OCI-LY3 (cell line): Measurements from ENCODE around the gene RAD18.
A peak's percentile ranks its signal among the peaks of the same experiment; 100 is the strongest.

ENCODE experiments used
- H2AFZ ChIP-seq: fragments of 200-600, 300-600 bp; shearing (Covaris generic); 2 replicates; pipeline ENCODE4 v1.6.0; 2014; ENCODE audit warnings: antibody characterized with exemption, low read depth, low read length
- H3K27ac ChIP-seq: fragments of 200-600, 300-600 bp; sonication (generic); 2 replicates; pipeline ENCODE4 v1.5.1; 2014; ENCODE audit warnings: mild to moderate bottlenecking, low read length, moderate library complexity, mixed read lengths
- H3K27me3 ChIP-seq: fragments of 200-600, 300-600 bp; sonication (generic); 2 replicates; pipeline ENCODE4 v1.6.1; 2014; ENCODE audit warnings: low read depth, low read length, mixed read lengths
- H3K36me3 ChIP-seq: fragments of 200-600, 300-600 bp; sonication (generic); replicated peaks from 2 replicates; pipeline ENCODE3; 2014; ENCODE audit warnings: low read depth, low read length, mixed read lengths
- H3K4me1 ChIP-seq: fragments of 300-600, 200-600 bp; sonication (generic); 2 replicates; pipeline ENCODE4 v1.6.1; 2014; ENCODE audit warnings: low read length, mixed read lengths
- H3K4me2 ChIP-seq: fragments of 200-600, 300-600 bp; sonication (generic); 2 replicates; pipeline ENCODE4 v1.6.1; 2014; ENCODE audit warnings: low read length, mixed read lengths
- H3K4me3 ChIP-seq: fragments of 300-600, 200-600 bp; sonication (generic); 2 replicates; pipeline ENCODE4 v1.5.1; 2014; ENCODE audit warnings: antibody characterized with exemption, mild to moderate bottlenecking, low read length, moderate library complexity
- H3K79me2 ChIP-seq: fragments of 300-600, 200-600 bp; shearing (Covaris generic); 2 replicates; pipeline ENCODE4 v1.6.1; 2014; ENCODE audit warnings: mild to moderate bottlenecking, low read length, mixed read lengths
- H3K9ac ChIP-seq: fragments of 300-600, 200-600 bp; shearing (Covaris generic); 2 replicates; pipeline ENCODE4 v1.6.0; 2014; ENCODE audit warnings: mild to moderate bottlenecking, low read length, moderate library complexity
- H3K9me3 ChIP-seq: fragments of 200-600, 300-600 bp; shearing (Covaris generic); 2 replicates; pipeline ENCODE4 v1.6.1; 2014; ENCODE audit warnings: low read length, mixed read lengths; ENCODE audit not compliant: insufficient read depth
- H4K20me1 ChIP-seq: fragments of 200-600, 300-600 bp; sonication (generic); 2 replicates; pipeline ENCODE4 v1.6.1; 2016; ENCODE audit warnings: low read length, mixed read lengths; ENCODE audit not compliant: insufficient read depth
- EZH2phosphoT487 ChIP-seq: fragments of 200-600 bp; shearing (Covaris generic); IDR thresholded peaks from 2 replicates; pipeline ENCODE4 v1.6.1; 2018; ENCODE audit warnings: antibody characterized with exemption, mixed run types, low read depth
- TF ChIP-seq, protein P1 (sequence below): fragments of 200-600, 300-600 bp; sonication (generic); IDR thresholded peaks from 2 replicates; pipeline ENCODE4 v1.5.1; 2014; ENCODE audit warnings: antibody characterized with exemption, low read length, low read depth

Gene RAD18

DNA sequence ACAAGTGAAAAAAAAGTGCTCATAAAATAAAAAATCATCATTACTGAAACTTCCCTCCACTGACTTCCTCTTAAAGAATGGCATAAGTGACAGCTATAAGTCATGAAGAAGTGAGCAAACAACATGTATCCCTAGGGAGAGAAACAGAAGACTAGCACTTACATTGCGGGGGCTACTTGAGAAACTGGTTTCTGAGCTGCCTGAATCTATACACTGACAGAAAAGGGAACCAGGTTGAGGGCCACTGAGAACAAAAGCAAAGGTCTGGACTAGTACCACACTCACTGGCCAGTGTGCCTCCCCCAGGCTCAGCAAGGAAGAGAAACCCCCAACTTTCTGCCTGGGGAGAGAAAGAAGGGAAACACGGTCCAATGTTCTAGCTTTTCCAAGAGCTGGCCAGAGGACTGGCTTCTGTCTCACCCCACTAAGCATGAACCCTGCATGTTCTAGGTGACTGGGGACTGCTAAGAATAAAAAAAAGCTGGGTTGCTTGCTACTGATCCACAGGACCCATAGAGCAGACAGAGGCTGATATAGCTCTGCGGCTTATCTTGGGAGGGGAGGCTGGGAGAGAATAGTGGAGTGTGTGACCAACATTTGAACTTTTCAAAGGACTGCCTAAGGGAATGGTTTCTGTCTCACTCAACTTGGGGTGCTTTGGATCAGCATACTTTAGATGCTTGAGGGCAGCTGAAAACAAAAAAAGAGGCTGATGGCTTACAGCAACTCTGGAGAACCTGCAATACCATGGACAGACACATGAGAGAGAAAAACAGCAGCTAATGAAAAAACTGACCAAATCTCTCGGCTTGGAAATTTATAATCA, 8.1 kb downstream of the RAD18 start:
- no peak for TF ChIP-seq EZH2phosphoT487
- TF ChIP-seq, protein P1, sequence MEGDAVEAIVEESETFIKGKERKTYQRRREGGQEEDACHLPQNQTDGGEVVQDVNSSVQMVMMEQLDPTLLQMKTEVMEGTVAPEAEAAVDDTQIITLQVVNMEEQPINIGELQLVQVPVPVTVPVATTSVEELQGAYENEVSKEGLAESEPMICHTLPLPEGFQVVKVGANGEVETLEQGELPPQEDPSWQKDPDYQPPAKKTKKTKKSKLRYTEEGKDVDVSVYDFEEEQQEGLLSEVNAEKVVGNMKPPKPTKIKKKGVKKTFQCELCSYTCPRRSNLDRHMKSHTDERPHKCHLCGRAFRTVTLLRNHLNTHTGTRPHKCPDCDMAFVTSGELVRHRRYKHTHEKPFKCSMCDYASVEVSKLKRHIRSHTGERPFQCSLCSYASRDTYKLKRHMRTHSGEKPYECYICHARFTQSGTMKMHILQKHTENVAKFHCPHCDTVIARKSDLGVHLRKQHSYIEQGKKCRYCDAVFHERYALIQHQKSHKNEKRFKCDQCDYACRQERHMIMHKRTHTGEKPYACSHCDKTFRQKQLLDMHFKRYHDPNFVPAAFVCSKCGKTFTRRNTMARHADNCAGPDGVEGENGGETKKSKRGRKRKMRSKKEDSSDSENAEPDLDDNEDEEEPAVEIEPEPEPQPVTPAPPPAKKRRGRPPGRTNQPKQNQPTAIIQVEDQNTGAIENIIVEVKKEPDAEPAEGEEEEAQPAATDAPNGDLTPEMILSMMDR: no peak
- Histone ChIP-seq H3K4me1 (peaks cover 43% of the 10 kb centered on the region), H3K9ac (peak overlapping the region; percentile 22; the same call in 1 of the 2 replicates), H3K4me3 (peak overlapping the region; percentile 39), H3K27ac (peak overlapping the region; percentile 82), H3K27me3 (no peaks in the 10 kb centered on the region), H3K9me3 (no peaks in the 10 kb centered on the region), H3K4me2 (peak overlapping the region; percentile 63), H4K20me1 (peaks cover 20% of the 10 kb centered on the region), H2AFZ (no peak overlapping the region), H3K79me2 (peaks cover 82% of the 10 kb centered on the region), H3K36me3 (peaks cover 33% of the 10 kb centered on the region)

DNA sequence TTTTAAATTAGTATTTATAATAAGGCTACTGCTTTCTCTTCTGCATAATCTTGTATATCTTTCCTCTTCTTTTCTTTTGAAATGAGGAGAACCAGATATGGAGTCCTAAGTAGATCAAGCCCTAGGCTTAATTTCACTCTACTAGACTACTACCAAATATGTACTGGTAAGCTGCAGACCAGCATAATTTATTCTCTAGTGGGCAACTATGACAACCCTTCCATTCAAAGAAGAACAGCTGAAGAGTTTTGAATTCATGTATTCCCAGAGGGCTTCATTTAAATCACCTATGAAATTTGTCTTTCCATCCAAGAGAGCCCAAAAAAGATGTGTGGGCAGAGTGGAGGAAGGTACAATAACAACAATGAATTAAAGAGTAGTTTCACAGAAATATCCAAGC, 10.0 kb downstream of the RAD18 start:
- no peak overlapping the region for H2AFZ ChIP-seq

DNA sequence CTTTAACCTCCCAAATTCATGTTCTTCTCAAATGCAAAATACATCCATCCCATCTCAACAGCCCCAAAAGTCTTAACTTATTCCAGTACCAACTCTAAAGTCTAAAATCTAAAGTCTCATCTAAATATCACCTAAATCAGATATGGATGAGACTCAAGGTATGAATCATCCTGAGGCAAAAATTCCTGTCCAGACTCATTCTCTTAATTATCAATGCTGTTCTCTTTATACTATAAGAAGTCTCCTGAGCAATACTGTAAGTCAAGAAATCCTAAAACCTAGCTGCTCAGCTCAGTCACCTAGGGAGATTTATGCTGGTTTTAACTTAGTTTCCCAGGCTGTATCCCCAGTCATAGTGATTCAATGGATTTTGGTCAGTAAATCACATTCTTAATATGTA, 11.1 kb downstream of the RAD18 start:
- Histone ChIP-seq H3K36me3 (peaks cover 20% of the 10 kb centered on the region), H3K4me3 (no peak overlapping the region)

More for the DNA sequence above, 10.0 kb downstream of the RAD18 start:
- Histone ChIP-seq H3K27me3 (no peaks in the 10 kb centered on the region), H3K4me1 (peaks cover 46% of the 10 kb centered on the region), H3K4me3 (no peak overlapping the region), H3K27ac (no peak overlapping the region), H3K9me3 (no peaks in the 10 kb centered on the region), H3K36me3 (peaks cover 27% of the 10 kb centered on the region), H3K9ac (no peak overlapping the region), H3K79me2 (peaks cover 85% of the 10 kb centered on the region), H4K20me1 (peaks cover 30% of the 10 kb centered on the region), H3K4me2 (no peak overlapping the region)
- no peak for TF ChIP-seq EZH2phosphoT487
- TF ChIP-seq, protein P1: no peak

More for the DNA sequence above, 11.1 kb downstream of the RAD18 start:
- Histone ChIP-seq H3K79me2 (peaks cover 89% of the 10 kb centered on the region), H3K9ac (no peak overlapping the region), H3K9me3 (no peaks in the 10 kb centered on the region), H3K27ac (no peak overlapping the region), H3K27me3 (no peaks in the 10 kb centered on the region), H3K4me2 (no peak overlapping the region), H4K20me1 (peaks cover 30% of the 10 kb centered on the region), H2AFZ (no peak overlapping the region), H3K4me1 (peaks cover 52% of the 10 kb centered on the region)
- TF ChIP-seq EZH2phosphoT487: no peak
- TF ChIP-seq, protein P1: no peak
